HEK293T (cell line): Measurements from ENCODE around the gene RBM23.

Experiments used
- CTCF ChIA-PET: fragments of 350-600 bp; formaldehyde crosslinking; extraction: SDS; loops from one replicate; lab custom pipeline; 2021; ENCODE audit warnings: antibody characterized with exemption, inconsistent platforms; lab: Yijun Ruan, JAX
- POLR2A ChIA-PET: fragments of 350-600 bp; formaldehyde crosslinking; extraction: SDS; loops from one replicate; lab custom pipeline; 2020; ENCODE audit warnings: antibody characterized with exemption, inconsistent platforms; lab: Yijun Ruan, JAX
- DNase-seq: peaks from one replicate; pipeline ENCODE4 v3.0.0; 2012; ENCODE audit warnings: mixed read lengths; ENCODE audit errors: extremely low spot score
- ARNT ChIP-seq: fragments of 450-650 bp; IDR thresholded peaks from 2 replicates; pipeline ENCODE4 v1.6.1; 2017; ENCODE audit warnings: mild to moderate bottlenecking
- CTBP1 ChIP-seq: fragments of 450-650 bp; IDR thresholded peaks from 2 replicates; pipeline ENCODE4 v1.6.1; 2016; ENCODE audit warnings: borderline replicate concordance
- FOXA1 ChIP-seq: fragments of 450-650 bp; IDR thresholded peaks from 2 replicates; pipeline ENCODE4 v1.6.1; 2016; ENCODE audit warnings: mild to moderate bottlenecking
- FOXK2 ChIP-seq: fragments of 450-650 bp; IDR thresholded peaks from 2 replicates; pipeline ENCODE4 v1.6.1; 2016; ENCODE audit warnings: mild to moderate bottlenecking
- FOXM1 ChIP-seq: fragments of 450-650 bp; IDR thresholded peaks from 2 replicates; pipeline ENCODE4 v1.6.1; 2017; ENCODE audit warnings: mild to moderate bottlenecking, borderline replicate concordance
- HDGF ChIP-seq: fragments of 450-650 bp; IDR thresholded peaks from 2 replicates; pipeline ENCODE4 v1.6.1; 2017; ENCODE audit warnings: antibody characterized with exemption, borderline replicate concordance
- L3MBTL2 ChIP-seq: fragments of 450-650 bp; conservative IDR thresholded peaks from 2 replicates; pipeline ENCODE4 v1.6.1; 2016; ENCODE audit warnings: mild to moderate bottlenecking
- LEF1 ChIP-seq: fragments of 450-650 bp; IDR thresholded peaks from 2 replicates; pipeline ENCODE4 v1.6.1; 2017; ENCODE audit warnings: mild to moderate bottlenecking, borderline replicate concordance
- NFRKB ChIP-seq: fragments of 450-650 bp; IDR thresholded peaks from 2 replicates; pipeline ENCODE4 v1.6.1; 2016; ENCODE audit warnings: mild to moderate bottlenecking, moderate library complexity
- PKNOX1 ChIP-seq: fragments of 450-650 bp; IDR thresholded peaks from 2 replicates; pipeline ENCODE4 v1.6.1; 2016
- SUZ12 ChIP-seq: fragments of 450-650 bp; IDR thresholded peaks from 2 replicates; pipeline ENCODE4 v1.6.1; 2016; ENCODE audit warnings: mild to moderate bottlenecking
- TARDBP ChIP-seq: fragments of 450-650 bp; IDR thresholded peaks from 2 replicates; pipeline ENCODE4 v1.6.1; 2016

RBM23 gene

GRCh38 chr14:22844221-22845102 lies 74.5 kb downstream of the RBM23 start:
- ChIA-PET CTCF (no interaction called here), POLR2A (interaction anchor here (0.9 kb wide), 1 partner anchor 22 kb away, joined by 3 read pairs; no protein-coding TSS in a partner anchor)
- TF ChIP-seq PKNOX1 (no peak), FOXM1 (no peak), LEF1 (no peak), TARDBP (no peak), L3MBTL2 (no peak), FOXA1 (no peak), SUZ12 (no peak), ARNT (no peak), FOXK2 (no peak), CTBP1 (no peak), HDGF (no peak), NFRKB (no peak)
- DNase-seq = no peak
